Measurements from ENCODE around the gene SLC25A22. TPM values are rescaled to one million over a fixed set of nuclear protein-coding genes. Genes with fewer than 3 reads are reported as not detected.

The SLC25A22 gene
- total and polyA plus RNA-seq, 9 donors: 0.42 to 23.3 (median 15.5) TPM

DNA sequence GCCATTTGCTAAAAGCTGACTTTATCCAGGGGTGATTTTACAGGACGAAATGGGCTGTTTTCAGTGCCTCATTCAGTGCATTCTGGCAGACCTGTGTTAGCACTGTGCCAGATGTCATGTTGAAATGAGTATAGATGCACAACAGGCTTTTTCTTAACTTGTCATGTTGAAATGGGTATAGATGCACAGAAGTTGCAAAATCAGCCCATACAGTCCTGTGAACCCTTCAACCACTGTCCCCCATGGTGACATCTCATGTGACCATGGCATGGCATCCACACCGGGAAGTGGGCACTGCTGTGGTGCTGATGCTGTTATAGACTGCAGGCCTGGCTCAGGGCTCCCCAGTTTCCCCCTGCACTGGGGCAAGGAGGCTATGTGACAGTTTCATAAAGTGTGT lies 48.4 kb downstream of the SLC25A22 start:
- H3K4me3 ChIP-seq: no peak overlapping the region
- H3K4me1 ChIP-seq (ENCODE audit: insufficient read depth): peaks cover 14% of the 10 kb centered on the region
- no peaks in the 10 kb centered on the region for H3K27me3 ChIP-seq
- TF ChIP-seq, protein P1, sequence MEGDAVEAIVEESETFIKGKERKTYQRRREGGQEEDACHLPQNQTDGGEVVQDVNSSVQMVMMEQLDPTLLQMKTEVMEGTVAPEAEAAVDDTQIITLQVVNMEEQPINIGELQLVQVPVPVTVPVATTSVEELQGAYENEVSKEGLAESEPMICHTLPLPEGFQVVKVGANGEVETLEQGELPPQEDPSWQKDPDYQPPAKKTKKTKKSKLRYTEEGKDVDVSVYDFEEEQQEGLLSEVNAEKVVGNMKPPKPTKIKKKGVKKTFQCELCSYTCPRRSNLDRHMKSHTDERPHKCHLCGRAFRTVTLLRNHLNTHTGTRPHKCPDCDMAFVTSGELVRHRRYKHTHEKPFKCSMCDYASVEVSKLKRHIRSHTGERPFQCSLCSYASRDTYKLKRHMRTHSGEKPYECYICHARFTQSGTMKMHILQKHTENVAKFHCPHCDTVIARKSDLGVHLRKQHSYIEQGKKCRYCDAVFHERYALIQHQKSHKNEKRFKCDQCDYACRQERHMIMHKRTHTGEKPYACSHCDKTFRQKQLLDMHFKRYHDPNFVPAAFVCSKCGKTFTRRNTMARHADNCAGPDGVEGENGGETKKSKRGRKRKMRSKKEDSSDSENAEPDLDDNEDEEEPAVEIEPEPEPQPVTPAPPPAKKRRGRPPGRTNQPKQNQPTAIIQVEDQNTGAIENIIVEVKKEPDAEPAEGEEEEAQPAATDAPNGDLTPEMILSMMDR (IDR thresholded peaks at IDR 0.05): no peak
- TF ChIP-seq POLR2A (IDR thresholded peaks at IDR 0.05) (no peak), EP300 (IDR thresholded peaks at IDR 0.05) (no peak)
- intact Hi-C loops (cut with DNase I): no loop called here
- no peaks in the 10 kb centered on the region for H3K36me3 ChIP-seq
- DNase-seq: no peak
- no peak overlapping the region for H3K27ac ChIP-seq
- H3K9me3 ChIP-seq: no peaks in the 10 kb centered on the region
- 70 to 79% (median 76%) methylated on average over 2 of the region's 2 CpGs for WGBS, 3 donors

DNA sequence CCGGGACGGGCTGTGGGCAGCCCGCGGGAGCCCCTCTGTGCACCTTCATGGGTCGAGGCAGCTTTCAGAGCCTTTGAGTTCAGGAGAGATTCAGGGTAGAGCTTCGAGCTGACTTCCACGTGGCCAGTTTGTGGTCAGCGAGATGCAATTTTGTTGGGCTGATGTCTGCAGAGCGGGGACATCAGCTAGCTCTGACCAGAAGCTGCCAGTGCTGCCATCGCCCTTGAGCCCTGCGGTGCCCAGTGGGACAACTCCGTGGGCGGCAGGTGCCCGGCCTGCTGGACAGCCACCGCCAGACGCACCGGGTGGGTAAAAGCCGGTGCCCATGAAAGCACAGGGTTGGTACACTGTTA lies 50.1 kb downstream of the SLC25A22 start:
- no peak for TF ChIP-seq POLR2A (IDR thresholded peaks at IDR 0.05)
- TF ChIP-seq, protein P1 (IDR thresholded peaks at IDR 0.05): no peak
- TF ChIP-seq EP300 (IDR thresholded peaks at IDR 0.05): no peak
- 6 to 14% (median 8%) methylated on average over 13 to 18 of the region's 18 CpGs for WGBS, 3 donors
- no peaks in the 10 kb centered on the region for H3K9me3 ChIP-seq
- peak overlapping the region; percentile 100 for H3K4me3 ChIP-seq
- no peak for DNase-seq
- intact Hi-C loops (cut with DNase I): no loop called here
- peaks cover 14% of the 10 kb centered on the region for H3K4me1 ChIP-seq (ENCODE audit: insufficient read depth)
- H3K27ac ChIP-seq: peak overlapping the region; percentile 80 to 81
- H3K36me3 ChIP-seq: no peaks in the 10 kb centered on the region
- no peaks in the 10 kb centered on the region for H3K27me3 ChIP-seq

DNA sequence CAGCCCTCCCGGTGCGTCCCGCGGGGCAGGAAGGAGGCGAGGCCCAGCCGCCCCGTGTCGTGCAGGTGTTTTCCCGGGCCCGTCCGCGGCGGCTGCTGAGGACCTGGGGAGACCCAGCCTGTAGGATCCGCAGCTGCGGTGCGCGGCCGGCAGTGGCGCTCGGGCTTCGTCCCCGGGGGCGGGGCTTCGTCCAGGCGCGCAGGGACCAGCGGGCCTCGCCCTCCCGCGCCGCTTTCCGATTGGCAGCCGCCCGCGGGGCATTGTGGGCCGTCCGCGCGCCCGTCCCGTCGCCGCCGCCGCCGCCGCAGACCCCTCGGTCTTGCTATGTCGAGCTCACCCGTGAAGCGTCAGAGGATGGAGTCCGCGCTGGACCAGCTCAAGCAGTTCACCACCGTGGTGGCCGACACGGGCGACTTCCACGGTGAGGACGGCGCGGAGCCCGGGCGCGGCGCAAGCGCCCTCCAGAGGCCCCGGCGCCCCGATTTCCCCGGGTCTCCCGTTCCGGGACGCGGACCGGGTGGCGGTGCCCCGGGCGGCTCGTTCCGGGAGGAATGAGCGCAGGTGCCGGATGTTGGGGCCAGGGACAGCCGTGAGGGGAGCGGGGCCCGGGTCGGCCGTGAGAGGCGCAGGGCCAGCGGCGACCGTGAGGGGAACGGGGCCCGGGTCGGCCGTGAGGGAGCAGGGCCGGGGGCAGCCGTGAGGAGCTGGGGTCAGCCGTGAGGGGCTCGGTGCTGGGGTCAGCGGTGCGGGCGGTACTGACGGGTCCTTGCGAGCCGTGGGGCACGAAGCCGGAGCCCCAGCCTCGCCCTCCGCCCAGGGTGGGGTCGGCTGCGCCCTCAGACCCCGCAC lies 50.7 kb downstream of the SLC25A22 start, which contains the start of gene TALDO1:
Gene TALDO1 (plus strand): TSS at position 307 of the 849 bp plus-strand sequence. CDS start 18 bp downstream, at position 325.
- H3K36me3 ChIP-seq: no peaks in the 10 kb centered on the region
- H3K4me3 ChIP-seq: peak within 1 kb of the TSS; percentile 100
- TF ChIP-seq, protein P1 (IDR thresholded peaks at IDR 0.05): peak in 1 of 3 donors; percentile 66
- no peak for TF ChIP-seq EP300 (IDR thresholded peaks at IDR 0.05)
- TF ChIP-seq POLR2A (IDR thresholded peaks at IDR 0.05): peak; percentile 67
- H3K4me1 ChIP-seq (ENCODE audit: insufficient read depth): peaks cover 14% of the 10 kb centered on the region
- no peaks in the 10 kb centered on the region for H3K9me3 ChIP-seq
- 0 to 1% (median 0%) methylated on average over 51 to 112 of the region's 112 CpGs for WGBS, 3 donors
- intact Hi-C loops (cut with DNase I): no loop called here
- H3K27ac ChIP-seq: peak within 1 kb of the TSS; percentile 80 to 81
- DNase-seq: peak; percentile 89 to 95 (median 92)
- no peaks in the 10 kb centered on the region for H3K27me3 ChIP-seq

DNA sequence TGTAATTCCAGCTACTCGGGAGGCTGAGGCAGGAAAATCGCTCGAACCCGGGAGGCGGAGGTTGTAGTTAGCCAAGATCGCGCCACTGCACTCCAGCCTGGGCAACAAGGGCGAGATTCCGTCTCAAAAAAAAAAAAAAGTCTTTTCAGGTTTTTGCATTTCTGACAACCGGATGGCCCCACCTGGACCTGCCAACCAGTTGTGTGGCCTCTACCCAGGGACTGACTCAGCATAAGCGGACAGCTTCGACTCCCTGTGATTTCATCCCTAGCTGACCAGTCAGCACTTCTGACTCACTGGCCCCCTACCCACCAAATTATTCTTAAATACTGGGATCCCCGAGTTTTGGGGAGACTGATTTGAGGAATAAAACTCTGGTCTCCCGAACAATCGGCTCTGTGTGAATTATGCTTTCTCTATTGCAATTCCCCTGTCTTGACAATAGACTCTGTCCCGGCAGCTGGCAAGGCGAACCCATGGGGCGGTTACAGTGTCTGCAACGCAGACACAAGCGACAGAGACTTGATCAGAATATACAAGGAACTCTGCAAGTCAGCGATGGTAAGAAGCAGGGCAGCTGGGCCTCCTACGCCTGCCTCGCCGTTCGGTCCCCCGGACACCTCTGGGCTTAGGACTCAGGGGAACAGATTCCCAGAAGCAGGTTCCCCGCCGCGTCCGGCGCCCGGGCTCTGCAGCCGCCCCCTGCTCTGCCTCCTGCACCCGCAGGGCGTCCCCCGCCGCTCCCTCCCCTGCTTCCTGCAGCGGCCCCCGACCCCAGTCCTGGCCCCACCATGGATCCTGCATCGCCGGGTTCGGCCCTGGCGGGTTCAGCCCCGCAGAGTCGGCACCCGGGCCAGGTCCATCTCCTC lies 51.6 kb downstream of the SLC25A22 start:
- no peaks in the 10 kb centered on the region for H3K9me3 ChIP-seq
- peaks cover 14% of the 10 kb centered on the region for H3K4me1 ChIP-seq (ENCODE audit: insufficient read depth)
- H3K27ac ChIP-seq: peak overlapping the region in 1 of 2 donors; percentile 81
- intact Hi-C loops (cut with DNase I): no loop called here
- H3K36me3 ChIP-seq: no peaks in the 10 kb centered on the region
- H3K27me3 ChIP-seq: no peaks in the 10 kb centered on the region
- 25 to 69% (median 26%) methylated on average over 16 to 46 of the region's 46 CpGs for WGBS, 3 donors
- peak overlapping the region; percentile 100 for H3K4me3 ChIP-seq
- TF ChIP-seq, protein P1 (IDR thresholded peaks at IDR 0.05): peak in 1 of 3 donors; percentile 12
- TF ChIP-seq POLR2A (IDR thresholded peaks at IDR 0.05): no peak
- DNase-seq: peak in 1 of 5 donors; percentile 29
